Measurements from ENCODE around the gene TBC1D9.

The TBC1D9 gene

DNA sequence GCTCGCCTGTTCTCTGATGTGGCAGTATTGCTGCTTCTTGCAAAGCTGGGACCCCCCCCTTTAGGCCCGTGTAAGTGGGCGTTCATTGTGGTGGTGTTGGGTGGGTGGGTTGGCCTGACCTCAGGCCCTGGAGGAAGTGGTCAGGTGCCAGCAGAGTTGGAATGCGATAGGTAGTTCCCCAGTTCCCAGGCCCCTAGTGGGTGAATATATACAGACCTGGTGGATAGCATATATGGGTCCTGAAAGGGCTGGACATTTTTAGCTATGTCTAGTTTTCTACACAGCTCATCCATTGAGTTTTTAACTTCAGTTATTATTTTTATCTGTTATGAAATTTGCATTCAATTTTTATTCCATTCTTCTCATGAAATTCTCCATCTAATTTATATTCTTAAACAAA lies 151.6 kb downstream of the TBC1D9 start:
- no peak overlapping the region for H3K27ac ChIP-seq (ENCODE audit: low read depth, low read length)
- no peaks in the 10 kb centered on the region for H3K36me3 ChIP-seq (ENCODE audit: control insufficient read depth, insufficient read depth, low read length)
- no peaks in the 10 kb centered on the region for H3K9me3 ChIP-seq (ENCODE audit: control insufficient read depth, insufficient read depth, low read depth, low read length)
- no peak overlapping the region for H3K9ac ChIP-seq (ENCODE audit: low read length)
- no peaks in the 10 kb centered on the region for H3K27me3 ChIP-seq (ENCODE audit: control insufficient read depth, insufficient read depth, low read length)
- no peak overlapping the region for H3K4me3 ChIP-seq (ENCODE audit: low read depth, low read length)
- H3K4me1 ChIP-seq (ENCODE audit: control insufficient read depth, insufficient read depth, low read length): peaks cover 13% of the 10 kb centered on the region

DNA sequence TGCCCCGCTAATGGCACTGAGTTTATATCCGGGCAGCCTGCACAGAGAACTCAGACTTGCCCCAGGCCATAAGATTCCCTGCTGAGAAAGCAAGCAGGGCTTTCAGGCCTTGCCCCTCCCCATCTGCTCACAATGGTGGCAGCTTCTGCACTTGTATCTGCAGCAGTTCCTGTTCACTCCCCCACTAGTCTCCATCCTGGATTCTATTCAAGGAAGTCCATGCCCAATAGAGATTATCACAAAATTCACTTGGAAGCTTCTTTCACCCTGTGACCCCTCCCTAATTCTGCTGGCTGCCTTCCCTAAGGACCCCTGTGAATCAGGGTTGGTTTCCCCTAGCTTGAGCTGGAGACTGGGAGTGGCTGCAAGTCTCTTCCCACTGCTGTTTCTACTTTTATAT lies 152.9 kb downstream of the TBC1D9 start:
- Histone ChIP-seq H3K4me1 (ENCODE audit: control insufficient read depth, insufficient read depth, low read length) (peaks cover 13% of the 10 kb centered on the region), H3K4me3 (ENCODE audit: low read depth, low read length) (no peak overlapping the region), H3K27me3 (ENCODE audit: control insufficient read depth, insufficient read depth, low read length) (no peaks in the 10 kb centered on the region), H3K9ac (ENCODE audit: low read length) (no peak overlapping the region), H3K36me3 (ENCODE audit: control insufficient read depth, insufficient read depth, low read length) (no peaks in the 10 kb centered on the region), H3K27ac (ENCODE audit: low read depth, low read length) (no peak overlapping the region), H3K9me3 (ENCODE audit: control insufficient read depth, insufficient read depth, low read depth, low read length) (no peaks in the 10 kb centered on the region)

DNA sequence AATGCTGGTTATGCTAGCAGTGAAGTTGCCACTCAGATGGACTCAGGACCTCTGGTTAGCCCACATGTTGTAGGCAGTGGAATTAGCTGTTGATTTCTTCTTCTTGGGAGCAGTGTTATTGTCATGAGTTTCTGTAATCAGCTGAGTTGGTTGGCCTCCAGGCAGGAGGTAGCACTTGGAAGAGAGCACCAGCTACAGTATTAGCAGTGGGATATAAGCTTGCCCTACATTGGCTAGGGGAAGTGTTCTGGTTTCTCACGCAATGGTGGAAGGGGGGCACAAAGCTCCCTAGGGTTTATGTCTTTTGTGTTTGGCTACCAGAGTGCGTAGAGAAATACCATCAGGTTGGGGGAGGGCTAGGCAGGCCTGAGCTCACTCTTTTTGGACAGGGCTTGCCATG lies 153.5 kb downstream of the TBC1D9 start:
- Histone ChIP-seq H3K4me1 (ENCODE audit: control insufficient read depth, insufficient read depth, low read length) (peaks cover 13% of the 10 kb centered on the region), H3K27me3 (ENCODE audit: control insufficient read depth, insufficient read depth, low read length) (no peaks in the 10 kb centered on the region), H3K9ac (ENCODE audit: low read length) (no peak overlapping the region), H3K36me3 (ENCODE audit: control insufficient read depth, insufficient read depth, low read length) (no peaks in the 10 kb centered on the region), H3K4me3 (ENCODE audit: low read depth, low read length) (no peak overlapping the region), H3K9me3 (ENCODE audit: control insufficient read depth, insufficient read depth, low read depth, low read length) (no peaks in the 10 kb centered on the region), H3K27ac (ENCODE audit: low read depth, low read length) (no peak overlapping the region)

DNA sequence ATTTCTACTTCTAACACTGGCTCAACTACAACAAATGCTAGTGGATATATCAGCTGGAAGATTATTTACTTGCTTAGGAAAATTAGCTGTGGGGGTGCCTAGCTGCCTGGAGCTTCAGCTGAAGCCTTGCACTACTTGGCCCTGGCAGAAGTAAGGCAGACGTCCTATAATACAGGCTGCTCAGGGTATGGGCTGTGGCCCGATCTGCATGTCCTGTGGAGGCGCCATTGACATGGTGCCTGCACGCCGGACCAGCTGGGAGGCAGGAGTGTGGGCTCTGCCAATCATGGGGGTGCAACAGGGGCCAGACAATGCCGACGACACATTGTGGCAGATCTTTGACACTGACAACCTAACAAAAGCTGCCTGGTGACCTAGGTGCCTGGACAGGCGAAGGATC lies 155.8 kb downstream of the TBC1D9 start:
- Histone ChIP-seq H3K36me3 (ENCODE audit: control insufficient read depth, insufficient read depth, low read length) (no peaks in the 10 kb centered on the region), H3K27ac (ENCODE audit: low read depth, low read length) (no peak overlapping the region), H3K9me3 (ENCODE audit: control insufficient read depth, insufficient read depth, low read depth, low read length) (no peaks in the 10 kb centered on the region), H3K27me3 (ENCODE audit: control insufficient read depth, insufficient read depth, low read length) (no peaks in the 10 kb centered on the region), H3K9ac (ENCODE audit: low read length) (no peak overlapping the region), H3K4me3 (ENCODE audit: low read depth, low read length) (no peak overlapping the region), H3K4me1 (ENCODE audit: control insufficient read depth, insufficient read depth, low read length) (peaks cover 13% of the 10 kb centered on the region)

DNA sequence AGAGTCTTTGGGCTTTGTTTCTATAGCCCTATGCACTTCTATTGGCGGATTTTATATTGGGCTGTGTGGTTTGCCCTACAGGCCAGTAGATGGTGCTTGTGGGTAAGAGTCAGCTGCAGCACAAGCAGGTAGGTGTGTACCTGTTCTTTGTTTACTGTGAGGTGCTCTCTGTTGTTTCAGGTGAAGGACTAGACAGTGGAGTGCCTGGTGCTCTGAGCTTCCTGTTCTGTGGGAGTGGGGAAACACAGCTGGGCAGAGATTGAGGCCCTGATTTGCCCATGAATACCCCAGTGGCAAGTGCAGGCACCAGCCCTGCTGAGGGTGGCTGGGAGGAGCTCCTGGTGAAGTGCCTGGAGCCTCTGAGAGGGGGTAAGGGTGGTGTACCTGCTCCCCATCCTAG lies 161.1 kb downstream of the TBC1D9 start:
- no peaks in the 10 kb centered on the region; the same call in 1 of the 2 replicates for H3K27me3 ChIP-seq (ENCODE audit: control insufficient read depth, insufficient read depth, low read length)
- no peaks in the 10 kb centered on the region for H3K9me3 ChIP-seq (ENCODE audit: control insufficient read depth, insufficient read depth, low read depth, low read length)
- H3K4me1 ChIP-seq (ENCODE audit: control insufficient read depth, insufficient read depth, low read length): no peaks in the 10 kb centered on the region
- H3K36me3 ChIP-seq (ENCODE audit: control insufficient read depth, insufficient read depth, low read length): no peaks in the 10 kb centered on the region
- no peak overlapping the region for H3K4me3 ChIP-seq (ENCODE audit: low read depth, low read length)
- H3K27ac ChIP-seq (ENCODE audit: low read depth, low read length): no peak overlapping the region
- no peak overlapping the region for H3K9ac ChIP-seq (ENCODE audit: low read length)

DNA sequence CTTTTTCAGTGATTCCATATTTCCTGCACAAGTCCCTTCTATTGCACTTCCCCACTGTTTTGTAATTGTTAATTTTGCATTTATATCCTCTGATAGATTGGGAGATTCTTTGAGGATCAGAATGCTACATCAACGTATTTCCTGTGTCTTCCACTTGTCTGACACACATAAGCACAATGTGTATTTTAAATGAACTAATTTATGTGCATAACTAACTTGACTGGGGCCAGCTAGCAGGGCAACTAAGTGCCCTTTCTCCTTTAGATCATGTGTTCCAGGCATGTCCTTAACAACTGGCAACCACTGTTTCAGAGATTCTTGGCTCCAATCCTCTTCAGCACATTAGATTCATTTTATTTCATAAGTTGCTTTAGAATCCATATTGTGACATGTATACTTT lies 171.7 kb downstream of the TBC1D9 start:
- peaks cover 5% of the 10 kb centered on the region; the same call in 1 of the 2 replicates for H3K27me3 ChIP-seq (ENCODE audit: control insufficient read depth, insufficient read depth, low read length)
- no peaks in the 10 kb centered on the region for H3K9me3 ChIP-seq (ENCODE audit: control insufficient read depth, insufficient read depth, low read depth, low read length)
- H3K27ac ChIP-seq (ENCODE audit: low read depth, low read length): no peak overlapping the region
- H3K4me3 ChIP-seq (ENCODE audit: low read depth, low read length): no peak overlapping the region
- H3K36me3 ChIP-seq (ENCODE audit: control insufficient read depth, insufficient read depth, low read length): no peaks in the 10 kb centered on the region
- H3K9ac ChIP-seq (ENCODE audit: low read length): no peak overlapping the region
- no peaks in the 10 kb centered on the region for H3K4me1 ChIP-seq (ENCODE audit: control insufficient read depth, insufficient read depth, low read length)

DNA sequence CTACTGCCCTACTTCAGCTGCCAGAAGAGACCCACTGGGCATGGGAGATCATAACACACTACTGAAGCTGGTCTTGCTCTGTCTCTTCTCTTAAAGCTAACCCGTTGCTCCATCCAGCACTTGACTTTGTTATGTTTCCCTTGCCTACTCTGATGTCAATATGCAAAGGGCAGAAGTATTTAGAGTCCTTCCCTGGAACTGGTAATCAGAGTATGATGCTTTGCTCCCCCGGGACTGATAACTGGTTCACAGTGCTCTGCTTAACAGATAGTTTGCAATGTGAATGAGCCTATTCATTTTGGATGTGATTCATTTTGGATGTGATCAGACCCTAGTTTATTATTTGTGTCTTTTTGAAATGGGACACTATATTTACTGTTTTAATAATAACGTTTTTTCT lies 175.1 kb downstream of the TBC1D9 start:
- Histone ChIP-seq H3K27ac (ENCODE audit: low read depth, low read length) (no peak overlapping the region), H3K27me3 (ENCODE audit: control insufficient read depth, insufficient read depth, low read length) (peaks cover 15% of the 10 kb centered on the region), H3K4me3 (ENCODE audit: low read depth, low read length) (no peak overlapping the region), H3K36me3 (ENCODE audit: control insufficient read depth, insufficient read depth, low read length) (no peaks in the 10 kb centered on the region), H3K9me3 (ENCODE audit: control insufficient read depth, insufficient read depth, low read depth, low read length) (no peaks in the 10 kb centered on the region), H3K9ac (ENCODE audit: low read length) (no peak overlapping the region), H3K4me1 (ENCODE audit: control insufficient read depth, insufficient read depth, low read length) (no peaks in the 10 kb centered on the region)

DNA sequence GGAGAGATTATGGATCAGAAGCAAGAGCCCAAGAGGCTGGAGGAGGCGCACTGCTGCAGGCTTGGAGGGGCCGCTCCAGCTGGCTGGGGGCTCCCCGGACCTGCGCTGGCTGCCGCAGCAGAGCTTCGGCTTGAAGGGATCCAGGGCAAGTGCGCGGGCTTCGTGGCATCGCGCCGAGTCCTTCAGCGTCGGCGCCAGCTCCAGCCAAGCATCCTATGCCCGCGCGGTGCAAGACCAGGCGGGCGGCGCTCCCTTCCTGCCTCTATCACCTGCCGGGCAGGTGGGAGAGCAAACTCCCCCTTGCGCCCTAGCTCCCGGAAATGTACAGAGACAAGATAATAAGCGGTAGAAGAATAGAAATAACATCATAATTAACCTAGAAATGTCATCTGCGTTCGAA lies 176.9 kb downstream of the TBC1D9 start:
- Histone ChIP-seq H3K9ac (ENCODE audit: low read length) (no peak overlapping the region), H3K4me1 (ENCODE audit: control insufficient read depth, insufficient read depth, low read length) (no peaks in the 10 kb centered on the region)

DNA sequence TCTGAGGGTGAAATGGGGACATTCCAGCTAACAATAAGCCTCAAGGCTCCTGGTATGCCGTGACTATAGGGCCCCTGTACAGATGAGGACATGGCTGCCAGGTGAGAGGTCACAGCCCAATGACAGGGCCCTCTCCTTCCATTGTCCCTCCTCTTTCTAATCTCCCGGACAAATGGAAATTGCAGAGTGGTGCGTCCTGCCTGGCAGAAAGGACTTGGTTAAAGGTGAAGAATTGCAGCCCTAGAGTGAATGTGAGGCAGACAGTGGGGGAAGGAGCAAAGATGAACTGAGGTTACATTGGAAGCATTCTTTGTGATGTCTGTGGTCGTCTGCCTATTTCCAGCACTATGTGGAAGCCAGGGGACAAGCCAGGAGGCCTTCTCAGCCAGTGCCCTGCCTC lies 180.7 kb downstream of the TBC1D9 start:
- H3K36me3 ChIP-seq (ENCODE audit: control insufficient read depth, insufficient read depth, low read length): no peaks in the 10 kb centered on the region
- H3K4me1 ChIP-seq (ENCODE audit: control insufficient read depth, insufficient read depth, low read length): no peaks in the 10 kb centered on the region

More for the DNA sequence above, 176.9 kb downstream of the TBC1D9 start:
- no peaks in the 10 kb centered on the region for H3K36me3 ChIP-seq (ENCODE audit: control insufficient read depth, insufficient read depth, low read length)
- H3K27ac ChIP-seq (ENCODE audit: low read depth, low read length): no peak overlapping the region
- H3K27me3 ChIP-seq (ENCODE audit: control insufficient read depth, insufficient read depth, low read length): peaks cover 19% of the 10 kb centered on the region
- H3K4me3 ChIP-seq (ENCODE audit: low read depth, low read length): no peak overlapping the region
- H3K9me3 ChIP-seq (ENCODE audit: control insufficient read depth, insufficient read depth, low read depth, low read length): no peaks in the 10 kb centered on the region

DNA sequence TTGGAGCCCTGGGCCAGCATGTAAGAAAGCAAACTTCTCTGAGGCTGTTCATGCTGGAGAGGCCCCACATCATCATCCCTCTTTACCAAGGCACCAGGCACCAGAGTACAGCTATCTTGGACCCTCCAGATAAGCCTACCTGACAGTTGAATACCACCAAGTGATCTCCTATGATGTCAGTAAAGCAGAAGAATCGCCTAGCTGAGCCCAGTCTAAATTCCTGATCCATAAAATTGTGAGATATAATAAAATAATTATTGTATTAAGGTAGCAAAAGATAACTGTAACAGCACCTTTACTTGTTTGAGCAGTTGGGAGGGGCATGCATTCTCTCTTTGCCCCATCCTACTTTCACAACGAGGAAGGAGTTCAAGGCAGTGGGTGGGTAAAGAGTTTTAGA lies 184.6 kb downstream of the TBC1D9 start:
- H3K9ac ChIP-seq (ENCODE audit: low read length): no peak overlapping the region
- no peak overlapping the region for H3K27ac ChIP-seq (ENCODE audit: low read depth, low read length)
- peaks cover 16% of the 10 kb centered on the region for H3K4me1 ChIP-seq (ENCODE audit: control insufficient read depth, insufficient read depth, low read length)
- H3K27me3 ChIP-seq (ENCODE audit: control insufficient read depth, insufficient read depth, low read length): peaks cover 69% of the 10 kb centered on the region
- H3K4me3 ChIP-seq (ENCODE audit: low read depth, low read length): no peak overlapping the region
- no peaks in the 10 kb centered on the region for H3K36me3 ChIP-seq (ENCODE audit: control insufficient read depth, insufficient read depth, low read length)
- peaks cover 10% of the 10 kb centered on the region for H3K9me3 ChIP-seq (ENCODE audit: control insufficient read depth, insufficient read depth, low read depth, low read length)

More for the DNA sequence above, 180.7 kb downstream of the TBC1D9 start:
- H3K9ac ChIP-seq (ENCODE audit: low read length): no peak overlapping the region
- no peak overlapping the region for H3K27ac ChIP-seq (ENCODE audit: low read depth, low read length)
- H3K9me3 ChIP-seq (ENCODE audit: control insufficient read depth, insufficient read depth, low read depth, low read length): peaks cover 10% of the 10 kb centered on the region
- H3K4me3 ChIP-seq (ENCODE audit: low read depth, low read length): no peak overlapping the region
- peaks cover 46% of the 10 kb centered on the region for H3K27me3 ChIP-seq (ENCODE audit: control insufficient read depth, insufficient read depth, low read length)

Data from HUES6 (cell line).